Measurements from ENCODE around the gene SHISAL2B. TPM values are rescaled to one million over a fixed set of nuclear protein-coding genes. Genes with fewer than 3 reads are reported as not detected.
"Not testable (repeated sequence)": the region's sequence is repeated elsewhere in the genome, so short reads cannot be mapped to it uniquely, and the experiment has no call there.

The SHISAL2B gene
- polyA plus RNA-seq, 5 donors = 7.8 to 15.4 (median 9.3) TPM

GRCh38 chr5:64691291-64691690, 988 bp downstream of the SHISAL2B start:
- DNase-seq = peak; percentile 12 to 20

- no peak for DNase-seq
Measured at GRCh38 chr5:64693636-64694035, 3.3 kb downstream of the SHISAL2B start.

GRCh38 chr5:64696414-64696813, 6.1 kb downstream of the SHISAL2B start:
- DNase-seq = not testable (repeated sequence)

- no peak for DNase-seq
Measured at GRCh38 chr5:64700765-64701164, 10.5 kb downstream of the SHISAL2B start.

GRCh38 chr5:64706074-64706473, 15.8 kb downstream of the SHISAL2B start:
- not testable (repeated sequence) for DNase-seq

- DNase-seq = no peak
Measured at GRCh38 chr5:64707191-64707590, 16.9 kb downstream of the SHISAL2B start.

GRCh38 chr5:64714495-64714894, 24.2 kb downstream of the SHISAL2B start:
- DNase-seq = not testable (repeated sequence)

- no peak for DNase-seq
Measured at GRCh38 chr5:64722588-64722987, 32.3 kb downstream of the SHISAL2B start.

- no peak for DNase-seq
Measured at GRCh38 chr5:64727150-64727549, 36.8 kb downstream of the SHISAL2B start.

- DNase-seq = no peak
Measured at GRCh38 chr5:64742411-64742810, 52.1 kb downstream of the SHISAL2B start.

GRCh38 chr5:64742821-64743220, 52.5 kb downstream of the SHISAL2B start:
- DNase-seq = no peak

GRCh38 chr5:64744914-64745313, 54.6 kb downstream of the SHISAL2B start:
- no peak for DNase-seq

- no peak for DNase-seq
Measured at GRCh38 chr5:64746446-64746845, 56.1 kb downstream of the SHISAL2B start.

- DNase-seq = no peak
Measured at GRCh38 chr5:64749385-64749784, 59.1 kb downstream of the SHISAL2B start.

- DNase-seq = no peak
Measured at GRCh38 chr5:64754066-64754465, 63.8 kb downstream of the SHISAL2B start.

- DNase-seq = no peak
Measured at GRCh38 chr5:64758901-64759300, 68.6 kb downstream of the SHISAL2B start.

GRCh38 chr5:64759960-64760660, 69.8 kb downstream of the SHISAL2B start:
- DNase-seq = no peak

- DNase-seq = no peak
Measured at GRCh38 chr5:64763948-64764503, 73.7 kb downstream of the SHISAL2B start.

- no peak for DNase-seq
Measured at GRCh38 chr5:64765804-64766504, 75.7 kb downstream of the SHISAL2B start.

GRCh38 chr5:64766941-64767340, 76.6 kb downstream of the SHISAL2B start:
- no peak for DNase-seq
